Left lung (tissue), 10 donors: Measurements from ENCODE around the gene PRCC. TPM values are rescaled to one million over a fixed set of nuclear protein-coding genes. Genes with fewer than 3 reads are reported as not detected.

Experiments
- ATAC-seq: fragments of 200-7000 bp; cut with Tn5 transposase; one replicate; pipeline ENCODE4 v1.9.1; 2020; ENCODE audit warnings: moderate library complexity
- DNase-seq, 4 donors: peaks; one replicate each; pipeline ENCODE4 v3.0.0-alpha.2; 2013 to 2020
- H3K27ac ChIP-seq, 2 donors: fragments of 200-600 bp; sonication (generic) in 1 of 2; one replicate each; pipeline versions ENCODE4 v1.5.0 to v1.8.0; 2020 to 2021
- H3K27me3 ChIP-seq, 2 donors: fragments of 200-600 bp; sonication (generic) in 1 of 2; one replicate each; pipeline versions ENCODE4 v1.5.0 to v1.8.0; 2020 to 2021
- H3K36me3 ChIP-seq, 2 donors: fragments of 200-600 bp; sonication (generic) in 1 of 2; one replicate each; pipeline versions ENCODE4 v1.5.0 to v1.8.0; 2020 to 2021
- H3K4me1 ChIP-seq, 2 donors: fragments of 200-600 bp; one replicate each; pipeline ENCODE4 v1.8.0; 2021
- H3K4me3 ChIP-seq, 2 donors: fragments of 200-600 bp; sonication (generic) in 1 of 2; one replicate each; pipeline versions ENCODE4 v1.5.0 to v1.8.0; 2020 to 2021; ENCODE audit warnings: mild to moderate bottlenecking in 1 of 2
- H3K9me3 ChIP-seq, 2 donors: fragments of 200-600 bp; sonication (generic) in 1 of 2; one replicate each; pipeline versions ENCODE4 v1.5.0 to v1.8.0; 2020 to 2021
- intact Hi-C, 2 donors: fragments of 100-400 bp; cut with DNase I; formaldehyde crosslinking; loops; one replicate each; pipeline versions ENCODE4 v1.11.2 to v1.14.2; 2022
- polyA plus RNA-seq, 6 donors: library from polyadenylated mRNA; unstranded; fragments of 120-200 nt; gene quantifications; one replicate each; pipeline ENCODE4 v1.2.1, GENCODE V29; 2013; ENCODE audit not compliant: insufficient read length in 6 of 6
- total RNA-seq, 2 donors: library from RNA; stranded (reverse); fragmentation: NEBNext Ultra II Directional; extraction: Animal tissue kit (Norgen Biotek cat#: 25700); gene quantifications; one replicate each; pipeline ENCODE4 v1.2.1, GENCODE V29; 2021
- TF ChIP-seq, protein P1 (sequence below), 2 donors: fragments of 200-600 bp; sonication (generic) in 1 of 2; IDR thresholded peaks; one replicate each; pipeline versions ENCODE4 v1.5.0 to v1.8.0; 2021; ENCODE audit warnings: antibody characterized with exemption in 2 of 2
- donor health status: DM: no; HTN: yes; CAD: no.
- donor health status: DM: no; HTN: no; CAD: no.

PRCC gene
- total and polyA plus RNA-seq, 8 donors = 40.7 to 106 (median 96.3) TPM

DNA sequence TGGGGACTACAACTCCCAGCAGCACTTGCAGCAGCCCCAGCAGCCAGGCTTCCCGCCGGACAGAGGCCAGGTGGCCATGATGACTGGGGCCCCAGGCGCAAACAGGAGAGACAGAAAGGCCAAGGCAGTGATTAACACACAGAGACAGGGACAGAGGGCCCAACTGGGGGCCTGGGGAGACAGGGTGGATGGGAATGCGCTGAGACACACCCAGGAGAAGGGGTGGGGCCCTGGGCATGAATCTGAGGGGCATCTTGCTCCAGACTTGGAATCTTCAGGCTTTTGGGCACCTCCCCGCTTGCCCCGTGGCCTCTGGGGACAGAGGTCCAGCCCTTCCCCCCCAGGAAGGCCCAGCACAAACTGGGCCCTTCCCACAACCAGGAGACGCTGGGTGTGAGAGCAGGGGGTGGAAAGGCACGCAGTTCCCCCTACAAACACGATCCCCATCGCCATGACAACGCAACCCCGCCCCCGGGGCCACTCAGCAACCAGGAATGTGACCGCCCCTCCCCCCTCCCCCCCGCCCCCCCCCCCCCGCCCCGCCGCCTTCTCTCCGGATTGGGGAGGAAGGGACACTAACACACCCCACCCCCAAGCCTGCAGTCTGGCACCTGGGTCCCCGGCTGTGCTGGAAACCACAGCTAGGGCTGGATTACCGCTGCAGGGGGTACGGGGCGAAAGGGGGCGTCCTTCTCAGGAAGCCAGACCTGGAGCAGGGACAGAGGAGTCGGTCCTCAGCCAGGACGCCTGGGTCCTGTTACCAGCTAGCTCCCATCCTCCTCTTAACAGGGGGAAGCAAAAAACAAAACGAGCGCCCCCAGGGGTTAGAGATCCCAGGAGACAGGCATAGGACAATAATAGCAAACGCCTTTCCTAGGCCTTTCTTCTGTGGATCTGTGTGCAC, 20.4 kb upstream of the PRCC start:
- Histone ChIP-seq H3K27me3 (no peaks in the 10 kb centered on the region), H3K4me3 (peak overlapping the region; percentile 45 to 97), H3K27ac (peak overlapping the region; percentile 98), H3K36me3 (peaks cover 0 to 35% of the 10 kb centered on the region in 2 donors), H3K4me1 (peaks cover 38 to 76% of the 10 kb centered on the region in 2 donors), H3K9me3 (no peaks in the 10 kb centered on the region)
- peak; percentile 89 to 95 (median 92) for DNase-seq
- ATAC-seq = peak; percentile 65
- intact Hi-C loops = no loop called here
- TF ChIP-seq, protein P1, sequence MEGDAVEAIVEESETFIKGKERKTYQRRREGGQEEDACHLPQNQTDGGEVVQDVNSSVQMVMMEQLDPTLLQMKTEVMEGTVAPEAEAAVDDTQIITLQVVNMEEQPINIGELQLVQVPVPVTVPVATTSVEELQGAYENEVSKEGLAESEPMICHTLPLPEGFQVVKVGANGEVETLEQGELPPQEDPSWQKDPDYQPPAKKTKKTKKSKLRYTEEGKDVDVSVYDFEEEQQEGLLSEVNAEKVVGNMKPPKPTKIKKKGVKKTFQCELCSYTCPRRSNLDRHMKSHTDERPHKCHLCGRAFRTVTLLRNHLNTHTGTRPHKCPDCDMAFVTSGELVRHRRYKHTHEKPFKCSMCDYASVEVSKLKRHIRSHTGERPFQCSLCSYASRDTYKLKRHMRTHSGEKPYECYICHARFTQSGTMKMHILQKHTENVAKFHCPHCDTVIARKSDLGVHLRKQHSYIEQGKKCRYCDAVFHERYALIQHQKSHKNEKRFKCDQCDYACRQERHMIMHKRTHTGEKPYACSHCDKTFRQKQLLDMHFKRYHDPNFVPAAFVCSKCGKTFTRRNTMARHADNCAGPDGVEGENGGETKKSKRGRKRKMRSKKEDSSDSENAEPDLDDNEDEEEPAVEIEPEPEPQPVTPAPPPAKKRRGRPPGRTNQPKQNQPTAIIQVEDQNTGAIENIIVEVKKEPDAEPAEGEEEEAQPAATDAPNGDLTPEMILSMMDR (IDR thresholded peaks at IDR 0.05) = no peak

DNA sequence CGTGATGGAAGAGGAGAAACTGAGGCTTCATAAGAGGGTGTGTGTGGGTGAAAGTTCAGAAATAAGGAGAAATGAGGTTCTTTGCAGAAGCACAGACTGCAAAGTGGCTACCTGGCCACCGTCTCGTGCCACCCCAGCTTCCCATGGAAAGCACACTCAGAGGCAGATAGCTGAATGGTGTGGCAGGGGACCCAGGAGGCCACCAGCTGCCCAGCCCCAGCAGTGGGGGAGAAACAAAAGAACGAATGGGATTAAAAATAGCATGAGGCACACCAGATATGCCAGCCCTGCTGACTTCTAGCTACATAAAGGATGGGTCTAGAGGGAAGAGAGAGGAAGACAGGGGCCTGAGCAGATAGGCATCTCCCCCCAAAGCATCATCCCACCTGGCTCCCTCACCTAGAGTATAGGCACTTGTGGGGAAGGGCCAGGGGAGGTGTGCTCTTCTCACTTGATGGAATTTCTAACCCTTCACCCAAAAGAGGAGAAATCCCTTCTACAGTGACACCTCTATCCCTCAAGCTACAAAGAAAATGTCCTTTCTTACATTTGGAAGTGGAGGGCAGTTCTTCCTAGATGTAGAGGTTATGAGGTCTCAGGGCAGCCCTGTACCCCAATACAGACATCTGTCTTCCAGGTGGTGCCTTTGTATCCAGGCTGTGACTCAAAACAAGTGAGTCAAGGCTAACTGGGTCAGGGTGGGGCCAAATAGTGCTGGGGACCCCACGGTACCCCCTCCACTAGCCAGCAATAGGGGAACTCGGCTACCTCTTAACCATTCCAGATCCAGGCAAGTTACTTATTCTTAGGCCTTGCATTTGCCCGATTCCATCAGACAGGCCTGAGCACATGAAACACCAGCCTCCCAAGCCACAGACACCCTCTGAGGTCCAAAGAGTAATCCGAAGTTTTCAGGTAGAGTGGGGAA, 19.3 kb upstream of the PRCC start:
- peak overlapping the region; percentile 63 to 97 for H3K4me3 ChIP-seq
- H3K9me3 ChIP-seq = no peaks in the 10 kb centered on the region
- TF ChIP-seq, protein P1 (IDR thresholded peaks at IDR 0.05) = no peak
- no peak for ATAC-seq
- intact Hi-C loops = no loop called here
- DNase-seq = no peak
- peaks cover 42 to 78% of the 10 kb centered on the region in 2 donors for H3K4me1 ChIP-seq
- peaks cover 0 to 25% of the 10 kb centered on the region in 2 donors for H3K36me3 ChIP-seq
- no peaks in the 10 kb centered on the region for H3K27me3 ChIP-seq
- H3K27ac ChIP-seq = peak overlapping the region; percentile 98

GRCh38 chr1:156748670-156749418, 18.5 kb upstream of the PRCC start:
- no peaks in the 10 kb centered on the region for H3K27me3 ChIP-seq
- no peaks in the 10 kb centered on the region for H3K9me3 ChIP-seq
- H3K36me3 ChIP-seq = peaks cover 0 to 17% of the 10 kb centered on the region in 2 donors
- peaks cover 44 to 77% of the 10 kb centered on the region in 2 donors for H3K4me1 ChIP-seq
- DNase-seq (peak in 2 of 4 donors; percentile 55 to 78), ATAC-seq (peak; percentile 0)
- intact Hi-C loops = no loop called here
- TF ChIP-seq, protein P1 (IDR thresholded peaks at IDR 0.05) = no peak
- peak overlapping the region; percentile 98 for H3K27ac ChIP-seq
- peak overlapping the region; percentile 63 to 97 for H3K4me3 ChIP-seq

DNA sequence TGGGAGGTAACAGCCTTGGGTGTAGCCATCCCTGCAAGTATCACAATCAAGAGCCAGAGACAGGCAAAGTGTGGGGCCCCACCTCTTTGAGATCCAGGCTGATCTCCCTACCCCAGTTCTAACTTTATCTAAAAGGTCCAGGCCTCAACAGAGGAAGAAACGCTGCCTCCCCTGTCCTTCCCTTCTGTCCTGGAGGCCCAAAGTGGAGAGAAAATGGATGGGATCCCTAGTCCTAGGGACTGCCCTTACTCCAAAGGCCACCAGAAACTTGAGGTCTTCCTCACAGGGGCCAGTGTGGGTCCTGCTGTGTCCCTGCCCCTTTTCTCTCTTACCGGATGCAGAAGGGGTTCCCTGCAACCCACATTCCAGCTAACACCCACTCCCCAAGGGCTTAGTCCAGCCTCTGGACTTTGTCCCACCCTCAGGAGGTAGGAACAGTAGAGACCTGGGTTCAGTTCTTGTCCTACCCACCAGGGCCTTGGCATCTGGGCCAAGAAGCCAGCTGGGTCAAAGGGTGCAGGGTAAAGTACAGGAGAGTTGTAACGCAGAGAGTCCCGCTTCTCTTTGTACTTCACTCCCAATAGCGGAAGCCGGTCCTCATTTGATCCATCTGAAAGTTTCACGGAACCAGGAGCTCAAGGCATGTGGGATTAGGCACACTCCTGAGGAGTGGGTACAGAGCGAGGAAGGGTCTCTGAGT, 17.8 kb upstream of the PRCC start:
- Histone ChIP-seq H3K27ac (peak overlapping the region; percentile 98), H3K36me3 (peaks cover 0 to 10% of the 10 kb centered on the region in 2 donors), H3K27me3 (no peaks in the 10 kb centered on the region), H3K4me3 (peak overlapping the region; percentile 63 to 97), H3K4me1 (peaks cover 44 to 76% of the 10 kb centered on the region in 2 donors), H3K9me3 (no peaks in the 10 kb centered on the region)
- ATAC-seq (no peak), DNase-seq (no peak)
- intact Hi-C loops = no loop called here
- TF ChIP-seq, protein P1 (IDR thresholded peaks at IDR 0.05) = no peak
